ENCODE measurements around the gene CPZ.

GRCh38 chr4:8618961-8619720 is 26.6 kb downstream of the CPZ start:
- TF ChIP-seq, protein P1, sequence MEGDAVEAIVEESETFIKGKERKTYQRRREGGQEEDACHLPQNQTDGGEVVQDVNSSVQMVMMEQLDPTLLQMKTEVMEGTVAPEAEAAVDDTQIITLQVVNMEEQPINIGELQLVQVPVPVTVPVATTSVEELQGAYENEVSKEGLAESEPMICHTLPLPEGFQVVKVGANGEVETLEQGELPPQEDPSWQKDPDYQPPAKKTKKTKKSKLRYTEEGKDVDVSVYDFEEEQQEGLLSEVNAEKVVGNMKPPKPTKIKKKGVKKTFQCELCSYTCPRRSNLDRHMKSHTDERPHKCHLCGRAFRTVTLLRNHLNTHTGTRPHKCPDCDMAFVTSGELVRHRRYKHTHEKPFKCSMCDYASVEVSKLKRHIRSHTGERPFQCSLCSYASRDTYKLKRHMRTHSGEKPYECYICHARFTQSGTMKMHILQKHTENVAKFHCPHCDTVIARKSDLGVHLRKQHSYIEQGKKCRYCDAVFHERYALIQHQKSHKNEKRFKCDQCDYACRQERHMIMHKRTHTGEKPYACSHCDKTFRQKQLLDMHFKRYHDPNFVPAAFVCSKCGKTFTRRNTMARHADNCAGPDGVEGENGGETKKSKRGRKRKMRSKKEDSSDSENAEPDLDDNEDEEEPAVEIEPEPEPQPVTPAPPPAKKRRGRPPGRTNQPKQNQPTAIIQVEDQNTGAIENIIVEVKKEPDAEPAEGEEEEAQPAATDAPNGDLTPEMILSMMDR (tag by site-specific recombination; IDR thresholded peaks at IDR 0.05) = no peak
- TF ChIP-seq ZBTB26 (tag by site-specific recombination; optimal IDR thresholded peaks at IDR 0.05) = no peak
- TF ChIP-seq PRDM4 (tag by site-specific recombination; IDR thresholded peaks at IDR 0.05) = no peak
- no peak for TF ChIP-seq ZBTB7A (tag by site-specific recombination; IDR thresholded peaks at IDR 0.05; ENCODE audit: low read depth)
- TF ChIP-seq ZNF37A (tag by site-specific recombination; IDR thresholded peaks at IDR 0.05) = no peak

Data from HEK293 (cell line).